ENCODE data around the gene CST1. TPM values are rescaled to one million over a fixed set of nuclear protein-coding genes. Genes with fewer than 3 reads are reported as not detected.
"Not testable (repeated sequence)": the region's sequence is repeated elsewhere in the genome, so short reads cannot be mapped to it uniquely, and the experiment has no call there.

Gene CST1
- total RNA-seq, 1 donor from 2014 or later: not detected

DNA sequence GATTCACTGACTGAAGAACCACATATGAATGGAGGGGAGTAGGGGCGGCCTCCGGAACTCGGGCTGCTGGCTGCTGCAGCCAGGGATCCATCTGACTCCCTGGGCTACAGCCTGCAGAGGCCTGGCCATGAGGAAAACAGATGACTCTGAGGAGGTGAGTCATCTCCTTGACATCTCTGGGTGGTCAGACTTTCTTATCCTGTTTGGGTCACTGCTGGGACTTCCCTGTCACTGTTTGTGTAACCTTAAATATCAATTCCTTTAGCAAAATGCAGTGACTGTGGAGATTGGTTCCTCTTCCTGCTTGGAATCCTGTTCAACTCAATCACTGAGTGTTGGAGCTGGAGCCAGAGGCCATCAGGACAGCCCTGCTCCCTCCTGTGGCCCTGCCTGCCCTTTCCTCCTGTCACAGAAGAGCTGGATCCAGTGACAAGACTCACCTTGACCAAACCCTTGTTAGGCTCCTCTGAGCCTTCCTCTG is 4.4 kb upstream of the CST1 start:
- peak in 1 of 2 donors; percentile 84 for DNase-seq (ENCODE audit: low read depth in 2 of 2)

DNA sequence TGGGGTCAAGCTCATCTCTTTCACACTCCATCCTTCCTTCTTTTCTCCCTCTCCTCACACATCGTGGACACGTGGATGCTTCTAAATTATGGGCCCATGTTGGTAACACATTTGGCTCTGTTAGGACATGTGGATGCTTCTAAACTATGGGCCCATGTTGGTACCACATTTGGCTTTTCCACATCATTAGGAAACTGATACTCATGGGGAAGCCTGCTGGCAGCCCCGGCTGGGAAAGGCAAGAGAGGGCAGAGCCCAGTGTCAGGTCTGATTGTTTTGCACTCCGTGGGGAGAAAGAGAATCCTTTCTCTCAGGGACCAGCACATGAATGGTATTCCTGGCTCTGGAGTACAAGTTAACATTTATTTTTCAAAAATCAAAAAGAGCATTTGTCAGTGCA is 4.0 kb upstream of the CST1 start:
- no peak for DNase-seq (ENCODE audit: low read depth in 2 of 2)

- no peak for DNase-seq (ENCODE audit: low read depth in 2 of 2)
Measured at GRCh38 chr20:23753589-23753988, 2.9 kb upstream of the CST1 start.

- DNase-seq (ENCODE audit: low read depth in 2 of 2): no peak
Measured at GRCh38 chr20:23753194-23753548, 2.4 kb upstream of the CST1 start.

GRCh38 chr20:23752481-23753193 is 1.9 kb upstream of the CST1 start:
- no peak for DNase-seq (ENCODE audit: low read depth in 2 of 2)

- DNase-seq (ENCODE audit: low read depth in 2 of 2): no peak
Measured at GRCh38 chr20:23752019-23752418, 1.3 kb upstream of the CST1 start.

- no peak for DNase-seq (ENCODE audit: low read depth in 2 of 2)
Measured at GRCh38 chr20:23749746-23750145, 989 bp downstream of the CST1 start.

DNA sequence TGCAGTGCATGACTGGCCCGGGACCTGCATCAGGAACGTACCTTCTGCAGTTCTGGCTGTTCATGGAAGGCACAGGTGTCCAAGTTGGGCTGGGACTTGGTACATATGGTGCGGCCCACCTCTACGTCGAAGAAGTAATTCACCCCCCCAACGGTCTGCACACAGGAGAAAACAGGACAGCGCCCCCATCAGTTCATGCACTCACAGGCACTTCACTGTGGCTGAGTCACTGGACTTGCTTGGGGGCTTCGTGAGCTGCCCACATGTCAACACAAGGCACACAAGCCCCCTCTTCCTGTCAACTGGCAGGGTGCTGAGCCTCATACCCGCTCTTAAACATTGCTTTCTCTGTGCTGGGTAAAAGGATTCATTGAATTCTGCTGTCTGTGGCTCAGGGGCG is 1.8 kb downstream of the CST1 start:
- DNase-seq (ENCODE audit: low read depth in 2 of 2): not testable (repeated sequence)

GRCh38 chr20:23747551-23747950 is 3.2 kb downstream of the CST1 start:
- not testable (repeated sequence) for DNase-seq (ENCODE audit: low read depth in 2 of 2)

GRCh38 chr20:23747092-23747491 is 3.6 kb downstream of the CST1 start:
- not testable (repeated sequence) for DNase-seq (ENCODE audit: low read depth in 2 of 2)

GRCh38 chr20:23746321-23746720 is 4.4 kb downstream of the CST1 start:
- no peak for DNase-seq (ENCODE audit: low read depth in 2 of 2)

DNA sequence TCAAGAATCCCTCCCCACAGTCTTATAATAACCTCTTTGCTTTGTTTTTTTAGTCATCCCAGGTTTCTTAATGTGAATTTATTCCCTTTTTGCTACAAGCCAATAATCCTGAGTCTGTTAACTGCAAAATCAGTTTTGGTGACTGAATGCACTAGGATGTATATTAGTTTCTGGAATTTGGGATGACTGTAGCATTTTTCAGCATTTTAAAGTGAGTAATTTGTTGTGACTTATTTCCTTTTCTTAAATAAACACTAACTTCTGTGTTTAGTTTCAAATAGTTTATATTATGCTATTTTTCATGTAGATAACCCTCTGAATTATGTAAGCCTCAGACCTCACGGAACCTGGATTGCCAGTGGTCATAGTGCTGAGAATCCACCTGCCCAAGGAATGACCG is 5.5 kb downstream of the CST1 start:
- peak in 1 of 2 donors; percentile 50 for DNase-seq (ENCODE audit: low read depth in 2 of 2)

DNA sequence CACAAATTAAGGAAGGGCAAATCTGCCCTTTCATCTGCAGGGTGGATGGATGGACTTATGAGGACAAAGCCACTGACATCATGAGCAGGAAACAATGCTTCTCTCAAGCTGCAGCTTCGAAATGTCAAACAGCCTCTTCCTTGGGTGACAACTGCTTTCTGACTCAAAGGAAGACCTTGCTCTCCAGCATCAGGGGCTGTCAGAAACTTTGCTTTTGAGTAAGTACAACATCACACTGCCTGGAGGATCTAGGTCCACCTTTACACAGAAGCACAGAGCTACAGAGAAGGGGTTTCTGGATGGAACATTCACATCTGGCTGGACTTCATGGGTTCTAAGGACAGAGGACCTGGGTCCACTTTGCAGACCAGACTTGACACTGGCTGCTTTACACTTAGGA is 5.9 kb downstream of the CST1 start:
- peak in 1 of 2 donors; percentile 68 for DNase-seq (ENCODE audit: low read depth in 2 of 2)

GRCh38 chr20:23735391-23735790 is 15.3 kb downstream of the CST1 start:
- DNase-seq (ENCODE audit: low read depth in 2 of 2): not testable (repeated sequence)

DNA sequence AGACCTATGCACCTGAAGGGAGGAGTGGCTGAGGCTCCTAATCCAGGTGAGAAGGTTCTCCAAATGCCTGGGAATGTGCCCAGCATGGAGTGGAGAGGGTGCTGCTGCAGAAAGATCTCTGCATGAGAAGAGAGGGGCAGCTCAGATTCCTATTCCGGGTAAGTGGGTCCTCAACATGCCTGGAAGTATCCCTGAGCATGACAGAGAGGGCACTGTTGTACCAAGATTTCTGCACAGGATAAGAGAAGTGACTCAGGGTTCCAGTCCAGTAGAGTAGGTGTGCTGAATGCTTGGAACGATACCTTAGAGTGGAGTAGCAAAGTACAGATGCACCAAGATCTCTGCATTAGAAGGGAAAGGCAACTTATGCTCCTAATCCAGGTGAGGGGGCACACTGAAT is 15.8 kb downstream of the CST1 start:
- not testable (repeated sequence) for DNase-seq (ENCODE audit: low read depth in 2 of 2)

GRCh38 chr20:23734440-23734839 is 16.3 kb downstream of the CST1 start:
- DNase-seq (ENCODE audit: low read depth in 2 of 2): not testable (repeated sequence)

- DNase-seq (ENCODE audit: low read depth in 2 of 2): peak in 1 of 2 donors; percentile 29
Measured at GRCh38 chr20:23727016-23727415, 23.7 kb downstream of the CST1 start.

DNA sequence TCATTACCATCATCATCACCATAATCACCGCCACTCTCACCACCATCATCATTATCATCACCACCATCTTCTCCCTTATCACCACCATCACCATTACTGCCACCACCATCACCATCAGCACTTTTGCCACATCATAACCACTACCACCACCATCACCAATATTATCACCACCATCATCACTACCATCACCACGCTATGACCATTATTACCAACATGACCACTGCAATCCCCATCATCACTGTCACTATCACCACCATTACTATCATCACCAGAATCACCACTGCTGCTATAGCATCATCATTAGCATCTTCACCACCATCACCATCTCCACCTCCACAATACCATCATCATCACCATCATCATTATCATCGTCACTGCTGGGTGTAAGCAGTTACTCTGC is 25.6 kb downstream of the CST1 start:
- no peak for DNase-seq (ENCODE audit: low read depth in 2 of 2)

DNA sequence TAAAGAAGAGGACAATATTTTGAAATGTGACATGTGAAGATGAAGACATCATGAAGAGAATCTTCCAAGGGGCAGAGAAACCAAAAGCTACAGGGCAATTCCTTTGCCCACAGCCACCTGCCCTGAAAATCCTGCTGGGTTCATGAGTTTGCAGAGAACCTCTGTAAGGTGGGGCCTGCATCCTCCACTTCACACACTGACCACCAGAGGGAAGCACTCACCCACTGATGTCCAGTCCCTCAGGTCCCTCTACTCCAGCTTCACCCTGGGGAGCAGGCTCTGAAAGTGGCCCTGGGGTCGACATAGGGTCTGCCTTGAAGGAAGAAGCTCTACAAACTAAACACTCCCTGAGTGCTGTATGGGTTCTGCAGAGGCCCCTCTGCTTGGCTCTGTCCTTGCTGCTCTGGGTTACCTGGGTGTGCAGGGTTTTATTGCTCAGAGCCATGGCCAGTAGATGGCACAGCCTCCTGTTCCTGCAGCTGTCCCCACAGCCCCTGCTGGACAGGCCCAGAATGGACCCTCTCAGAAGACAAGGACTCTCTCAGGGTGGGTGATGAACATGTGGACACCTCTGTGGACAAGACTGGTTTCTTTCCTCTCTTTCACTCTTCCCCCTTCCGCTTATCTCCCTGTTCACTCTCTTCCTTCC is 27.0 kb downstream of the CST1 start:
- peak; percentile 29 to 56 for DNase-seq (ENCODE audit: low read depth in 2 of 2)

DNA sequence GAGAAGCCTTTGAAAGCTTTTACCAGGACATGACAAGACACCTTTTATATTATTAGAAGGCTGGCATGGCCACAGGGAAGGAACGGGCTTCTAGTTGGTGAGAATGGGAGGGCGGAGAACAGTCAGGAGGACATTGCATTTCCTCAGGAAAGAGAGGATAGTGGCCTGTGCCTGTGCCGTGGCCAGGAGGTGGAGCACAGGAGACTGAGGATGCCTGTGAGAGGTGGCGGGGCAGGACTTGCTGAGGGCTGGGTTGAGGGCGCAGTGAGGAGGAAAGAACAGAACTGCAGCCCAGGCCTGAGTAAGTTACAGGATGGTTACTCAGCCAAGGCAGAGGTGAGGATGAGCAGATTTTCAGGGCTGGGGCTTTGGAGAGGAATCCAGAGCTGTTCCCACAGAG is 27.9 kb downstream of the CST1 start:
- DNase-seq (ENCODE audit: low read depth in 2 of 2): not testable (repeated sequence)

GRCh38 chr20:23721962-23722361 is 28.8 kb downstream of the CST1 start:
- DNase-seq (ENCODE audit: low read depth in 2 of 2): no peak

DNA sequence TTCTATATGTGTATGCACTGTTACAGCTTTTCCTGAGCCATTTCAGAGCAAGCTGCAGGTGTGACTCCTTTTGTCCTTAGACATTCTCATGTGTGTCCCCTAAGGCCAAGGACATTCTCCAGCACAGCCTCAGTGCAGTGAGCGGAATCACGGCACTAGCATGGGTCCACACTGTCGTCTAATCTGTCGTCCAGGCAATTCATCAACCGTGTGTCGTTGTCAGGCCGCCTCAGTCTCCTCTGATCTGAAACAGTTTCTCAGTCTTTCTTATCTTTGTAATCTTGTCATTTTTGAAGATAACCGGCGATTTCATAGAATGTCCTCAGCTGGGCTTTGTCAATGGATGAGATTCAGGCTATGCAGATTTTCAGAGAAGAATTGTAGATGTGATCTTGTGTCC is 31.4 kb downstream of the CST1 start:
- not testable (repeated sequence) for DNase-seq (ENCODE audit: low read depth in 2 of 2)

DNA sequence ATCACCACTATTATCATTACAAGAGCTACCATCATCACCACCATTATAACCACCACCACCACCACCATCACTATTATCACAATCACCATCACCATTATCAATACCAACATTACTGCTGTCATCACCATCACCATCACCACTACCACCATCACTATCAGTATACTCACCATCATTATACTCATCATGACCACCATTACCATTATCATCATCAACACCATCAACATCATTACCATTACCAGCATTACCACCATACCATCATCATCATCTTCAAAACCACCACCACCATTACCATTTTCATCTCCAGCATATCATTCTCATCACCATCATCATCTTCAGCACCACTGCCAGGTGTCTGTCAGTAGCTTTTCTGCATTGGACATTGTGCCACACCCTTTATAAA is 39.0 kb downstream of the CST1 start:
- not testable (repeated sequence) for DNase-seq (ENCODE audit: low read depth in 2 of 2)

Measured in lung microvascular endothelial cell (primary cell).